Measurements from ENCODE around the gene SYPL2.

SYPL2 gene

GRCh38 chr1:109500941-109501381 is 34.6 kb downstream of the SYPL2 start:
- Histone ChIP-seq H3K4me1 (ENCODE audit: insufficient read depth, poor library complexity, severe bottlenecking) (no peaks in the 10 kb centered on the region), H3K9me3 (ENCODE audit: severe bottlenecking) (no peaks in the 10 kb centered on the region), H3K27me3 (ENCODE audit: insufficient read depth, poor library complexity, severe bottlenecking) (no peaks in the 10 kb centered on the region), H3K4me3 (ENCODE audit: severe bottlenecking) (no peak overlapping the region), H3K36me3 (ENCODE audit: low read depth) (peaks cover 11% of the 10 kb centered on the region), H3K27ac (ENCODE audit: poor library complexity, severe bottlenecking) (no peak overlapping the region)
- ATAC-seq (ENCODE audit: low read depth) (no peak), DNase-seq (ENCODE audit: low spot score) (no peak)
- TF ChIP-seq CTCF (IDR thresholded peaks at IDR 0.05; ENCODE audit: poor library complexity, severe bottlenecking), result no peak

- TF ChIP-seq CTCF (IDR thresholded peaks at IDR 0.05; ENCODE audit: poor library complexity, severe bottlenecking), result no peak
- Histone ChIP-seq H3K4me3 (ENCODE audit: severe bottlenecking) (no peak overlapping the region), H3K9me3 (ENCODE audit: severe bottlenecking) (no peaks in the 10 kb centered on the region), H3K27ac (ENCODE audit: poor library complexity, severe bottlenecking) (no peak overlapping the region), H3K36me3 (ENCODE audit: low read depth) (peaks cover 3% of the 10 kb centered on the region; the same call in 1 of the 2 replicates), H3K4me1 (ENCODE audit: insufficient read depth, poor library complexity, severe bottlenecking) (no peaks in the 10 kb centered on the region), H3K27me3 (ENCODE audit: insufficient read depth, poor library complexity, severe bottlenecking) (no peaks in the 10 kb centered on the region)
- DNase-seq (ENCODE audit: low spot score) (no peak), ATAC-seq (ENCODE audit: low read depth) (no peak)
Observed at GRCh38 chr1:109501644-109502363, 35.5 kb downstream of the SYPL2 start.

GRCh38 chr1:109502364-109502851 is 36.1 kb downstream of the SYPL2 start:
- DNase-seq (ENCODE audit: low spot score) (no peak), ATAC-seq (ENCODE audit: low read depth) (no peak)
- Histone ChIP-seq H3K27ac (ENCODE audit: poor library complexity, severe bottlenecking) (no peak overlapping the region), H3K9me3 (ENCODE audit: severe bottlenecking) (no peaks in the 10 kb centered on the region), H3K4me3 (ENCODE audit: severe bottlenecking) (no peak overlapping the region), H3K36me3 (ENCODE audit: low read depth) (no peaks in the 10 kb centered on the region; the same call in 1 of the 2 replicates), H3K27me3 (ENCODE audit: insufficient read depth, poor library complexity, severe bottlenecking) (no peaks in the 10 kb centered on the region), H3K4me1 (ENCODE audit: insufficient read depth, poor library complexity, severe bottlenecking) (no peaks in the 10 kb centered on the region)
- no peak for TF ChIP-seq CTCF (IDR thresholded peaks at IDR 0.05; ENCODE audit: poor library complexity, severe bottlenecking)

GRCh38 chr1:109503935-109504334 is 37.6 kb downstream of the SYPL2 start:
- Histone ChIP-seq H3K27ac (ENCODE audit: poor library complexity, severe bottlenecking) (no peak overlapping the region), H3K9me3 (ENCODE audit: severe bottlenecking) (no peaks in the 10 kb centered on the region), H3K4me1 (ENCODE audit: insufficient read depth, poor library complexity, severe bottlenecking) (no peaks in the 10 kb centered on the region), H3K27me3 (ENCODE audit: insufficient read depth, poor library complexity, severe bottlenecking) (no peaks in the 10 kb centered on the region), H3K36me3 (ENCODE audit: low read depth) (no peaks in the 10 kb centered on the region; the same call in 1 of the 2 replicates), H3K4me3 (ENCODE audit: severe bottlenecking) (no peak overlapping the region)
- ATAC-seq (ENCODE audit: low read depth) (no peak), DNase-seq (ENCODE audit: low spot score) (no peak)
- TF ChIP-seq CTCF (IDR thresholded peaks at IDR 0.05; ENCODE audit: poor library complexity, severe bottlenecking), result no peak

GRCh38 chr1:109504974-109505373 is 38.6 kb downstream of the SYPL2 start:
- no peak for TF ChIP-seq CTCF (IDR thresholded peaks at IDR 0.05; ENCODE audit: poor library complexity, severe bottlenecking)
- DNase-seq (ENCODE audit: low spot score) (no peak), ATAC-seq (ENCODE audit: low read depth) (no peak)
- H3K9me3 ChIP-seq (ENCODE audit: severe bottlenecking), result no peaks in the 10 kb centered on the region
- no peaks in the 10 kb centered on the region for H3K4me1 ChIP-seq (ENCODE audit: insufficient read depth, poor library complexity, severe bottlenecking)
- H3K36me3 ChIP-seq (ENCODE audit: low read depth), result no peaks in the 10 kb centered on the region
- H3K4me3 ChIP-seq (ENCODE audit: severe bottlenecking), result no peak overlapping the region
- H3K27me3 ChIP-seq (ENCODE audit: insufficient read depth, poor library complexity, severe bottlenecking), result no peaks in the 10 kb centered on the region
- H3K27ac ChIP-seq (ENCODE audit: poor library complexity, severe bottlenecking), result no peak overlapping the region

Measured in RWPE2 (cell line).